SK-N-SH treated with all-trans-retinoic acid at 6 μM for 48 hours (cell line): ENCODE results near the gene NDUFA13.

Source experiments
- GLIS3 ChIP-seq: fragments of 250-450 bp; sonication (Bioruptor Pico); IDR thresholded peaks from 2 replicates; pipeline ENCODE4 v1.5.0; 2020; ENCODE audit warnings: mild to moderate bottlenecking, moderate library complexity
- OSR1 ChIP-seq: fragments of 250-450 bp; sonication (Bioruptor Pico); IDR thresholded peaks from 2 replicates; pipeline ENCODE4 v1.8.0; 2022; ENCODE audit warnings: moderate library complexity, mild to moderate bottlenecking, inconsistent platforms
- PPARA ChIP-seq: fragments of 250-450 bp; sonication (Bioruptor Pico); IDR thresholded peaks from 2 replicates; pipeline ENCODE4 v1.5.0; 2020; ENCODE audit warnings: mild to moderate bottlenecking, borderline replicate concordance
- RARB ChIP-seq: fragments of 250-450 bp; sonication (Bioruptor Pico); IDR thresholded peaks from 2 replicates; pipeline ENCODE4 v1.8.0; 2021; ENCODE audit warnings: mild to moderate bottlenecking, moderate library complexity
- ZFP3 ChIP-seq: fragments of 250-450 bp; sonication (Bioruptor Pico); IDR thresholded peaks from 2 replicates; pipeline ENCODE4 v1.5.0; 2020; ENCODE audit warnings: mild to moderate bottlenecking, moderate library complexity
- ZFP30 ChIP-seq: fragments of 450-650 bp; formaldehyde crosslinking; IDR thresholded peaks from 2 replicates; pipeline ENCODE4 v1.5.0; 2022; ENCODE audit warnings: mild to moderate bottlenecking, moderate library complexity

DNA sequence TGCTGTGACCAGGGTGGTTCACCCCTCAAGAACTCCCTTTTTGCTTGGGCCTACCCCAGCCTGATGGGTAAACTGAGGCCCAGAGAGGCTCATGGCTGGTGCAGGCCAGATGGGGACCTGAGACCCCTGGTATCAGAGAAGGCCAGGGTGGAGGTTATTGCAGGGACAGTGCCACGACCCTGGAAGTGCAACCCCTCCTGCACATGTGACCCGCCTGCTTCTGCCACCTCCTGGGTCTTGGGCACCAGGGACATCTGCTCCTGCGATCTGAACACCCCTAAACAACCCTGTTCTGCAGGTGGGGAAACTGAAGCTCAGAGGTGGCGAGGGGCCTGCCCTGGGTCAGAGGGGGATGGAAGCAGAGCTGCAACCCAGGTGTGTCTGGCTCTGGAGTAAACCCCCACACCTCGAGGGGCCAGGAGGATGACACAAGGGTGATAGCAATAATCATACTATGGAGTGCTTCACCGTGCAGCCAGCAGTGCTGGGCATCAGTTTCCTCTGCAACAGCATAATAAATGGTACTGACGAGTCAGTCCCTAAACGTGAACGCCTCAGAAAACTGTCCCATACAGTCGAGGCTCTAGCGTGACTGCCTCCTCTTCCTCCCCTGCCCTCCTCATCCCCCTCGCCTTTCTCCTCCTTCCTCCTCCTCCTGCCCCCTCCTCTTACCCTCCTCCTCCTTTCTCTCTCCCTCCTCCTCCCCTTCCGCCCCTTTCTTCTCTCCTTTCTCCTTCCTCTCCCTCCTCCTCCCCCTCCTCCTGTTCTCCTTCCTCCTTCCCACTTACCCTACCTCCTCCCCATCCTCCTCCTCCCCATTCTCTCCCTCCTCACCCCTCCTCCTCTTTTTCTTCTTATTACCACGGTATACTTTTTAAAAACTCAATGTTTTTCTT lies 17.0 kb downstream of the NDUFA13 start:
- TF ChIP-seq OSR1 (CRISPR knock-in tag) (no peak), ZFP30 (no peak), ZFP3 (CRISPR knock-in tag) (no peak), PPARA (no peak), RARB (CRISPR knock-in tag) (no peak), GLIS3 (CRISPR knock-in tag) (no peak)
